Osteocyte (in vitro differentiated cells): ENCODE results near the gene RRM1. TPM values are rescaled to one million over a fixed set of nuclear protein-coding genes. Genes with fewer than 3 reads are reported as not detected.

Source experiments
- DNase-seq: peaks from one replicate; pipeline ENCODE4 v3.0.0; 2021; ENCODE audit warnings: mixed read lengths; ENCODE audit not compliant: unreplicated experiment; ENCODE audit errors: extremely low spot score
- H3K27ac Mint-ChIP-seq: one replicate; pipeline ENCODE4 v1.8.0; 2021; ENCODE audit warnings: mild to moderate bottlenecking, mixed read lengths; ENCODE audit not compliant: unreplicated experiment
- H3K27me3 Mint-ChIP-seq: one replicate; pipeline ENCODE4 v1.8.0; 2021; ENCODE audit warnings: mixed read lengths; ENCODE audit not compliant: unreplicated experiment
- H3K36me3 Mint-ChIP-seq: one replicate; pipeline ENCODE4 v1.8.0; 2021; ENCODE audit warnings: mixed read lengths; ENCODE audit not compliant: unreplicated experiment
- H3K4me1 Mint-ChIP-seq: one replicate; pipeline ENCODE4 v1.8.0; 2021; ENCODE audit warnings: mixed read lengths; ENCODE audit not compliant: unreplicated experiment
- H3K4me3 Mint-ChIP-seq: one replicate; pipeline ENCODE4 v1.8.0; 2021; ENCODE audit warnings: mild to moderate bottlenecking, moderate library complexity, mixed read lengths; ENCODE audit not compliant: unreplicated experiment
- H3K9me3 Mint-ChIP-seq: one replicate; pipeline ENCODE4 v1.8.0; 2021; ENCODE audit warnings: mixed read lengths; ENCODE audit not compliant: unreplicated experiment
- CTCF ChIP-seq: fragments of 200-600 bp; sonication (generic); IDR thresholded peaks from 2 replicates; pipeline ENCODE4 v1.5.0; 2021; ENCODE audit warnings: antibody characterized with exemption, mild to moderate bottlenecking, moderate library complexity
- total RNA-seq: library from RNA; stranded (reverse); gene quantifications from 2 replicates; pipeline ENCODE4 v1.2.1, GENCODE V29; 2021

The RRM1 gene
- total RNA-seq, 1 donor from 2014 or later = 34.4 TPM

GRCh38 chr11:4090258-4090657, 4.3 kb upstream of the RRM1 start:
- DNase-seq = no peak
- Mint-ChIP-seq H3K9me3 (no peaks in the 10 kb centered on the region), H3K36me3 (peaks cover 19% of the 10 kb centered on the region), H3K27me3 (no peaks in the 10 kb centered on the region), H3K27ac (no peak overlapping the region), H3K4me3 (no peak overlapping the region), H3K4me1 (peaks cover 11% of the 10 kb centered on the region)
- TF ChIP-seq CTCF = no peak

- Mint-ChIP-seq H3K36me3 (peaks cover 9% of the 10 kb centered on the region), H3K4me1 (peaks cover 22% of the 10 kb centered on the region)
- DNase-seq = no peak
These were observed 2.6 kb upstream of the RRM1 start for GRCh38 chr11:4092026-4092425.

GRCh38 chr11:4093519-4094347, 866 bp upstream of the RRM1 start:
- H3K36me3 Mint-ChIP-seq = peaks cover 2% of the 10 kb centered on the region
- no peak for DNase-seq
- H3K9me3 Mint-ChIP-seq = no peaks in the 10 kb centered on the region
- peaks cover 23% of the 10 kb centered on the region for H3K4me1 Mint-ChIP-seq
- TF ChIP-seq CTCF = no peak
- no peaks in the 10 kb centered on the region for H3K27me3 Mint-ChIP-seq
- peak overlapping the region; percentile 97 for H3K27ac Mint-ChIP-seq
- peak overlapping the region; percentile 88 for H3K4me3 Mint-ChIP-seq

More at GRCh38 chr11:4092026-4092425, 2.6 kb upstream of the RRM1 start:
- no peaks in the 10 kb centered on the region for H3K27me3 Mint-ChIP-seq
- no peak overlapping the region for H3K27ac Mint-ChIP-seq
- no peaks in the 10 kb centered on the region for H3K9me3 Mint-ChIP-seq
- no peak overlapping the region for H3K4me3 Mint-ChIP-seq
- no peak for TF ChIP-seq CTCF

- no peaks in the 10 kb centered on the region for H3K27me3 Mint-ChIP-seq
- peak overlapping the region; percentile 88 for H3K4me3 Mint-ChIP-seq
- H3K9me3 Mint-ChIP-seq = no peaks in the 10 kb centered on the region
- H3K27ac Mint-ChIP-seq = peak overlapping the region; percentile 97
- peaks cover 2% of the 10 kb centered on the region for H3K36me3 Mint-ChIP-seq
- no peak for DNase-seq
- TF ChIP-seq CTCF = no peak
- H3K4me1 Mint-ChIP-seq = peaks cover 23% of the 10 kb centered on the region
These were observed 1.1 kb downstream of the RRM1 start for GRCh38 chr11:4095509-4096230.

- no peaks in the 10 kb centered on the region for H3K9me3 Mint-ChIP-seq
- no peak overlapping the region for H3K4me3 Mint-ChIP-seq
- no peak for TF ChIP-seq CTCF
- DNase-seq = no peak
- H3K36me3 Mint-ChIP-seq = peaks cover 6% of the 10 kb centered on the region
- H3K4me1 Mint-ChIP-seq = peaks cover 23% of the 10 kb centered on the region
- no peaks in the 10 kb centered on the region for H3K27me3 Mint-ChIP-seq
- no peak overlapping the region for H3K27ac Mint-ChIP-seq
These were observed 3.5 kb downstream of the RRM1 start for GRCh38 chr11:4098026-4098621.
